B cell (primary cell): ENCODE results near the gene IFI44L. TPM values are rescaled to one million over a fixed set of nuclear protein-coding genes. Genes with fewer than 3 reads are reported as not detected.

Experiments
- ATAC-seq: fragments of 200-7000 bp; cut with Tn5 transposase; one replicate; pipeline ENCODE4 v1.10.0; 2021; ENCODE audit warnings: low read depth, mild to moderate bottlenecking, moderate number of reproducible peaks, moderate library complexity
- CTCF ChIA-PET: fragments of 350-600 bp; sonication (Branson Sonifier 250); formaldehyde crosslinking; loops from one replicate; lab custom pipeline; 2021; ENCODE audit warnings: antibody characterized with exemption, inconsistent platforms; lab: Charles Lee
- POLR2A ChIA-PET: fragments of 350-600 bp; sonication (Branson Sonifier 250); formaldehyde crosslinking; loops from one replicate; lab custom pipeline; 2021; ENCODE audit warnings: antibody characterized with exemption; lab: Charles Lee
- DNase-seq: peaks from one replicate; pipeline ENCODE4 v3.0.0; 2013
- H2AFZ ChIP-seq: 2 replicates; pipeline ENCODE4 v1.6.1; 2012; ENCODE audit warnings: mild to moderate bottlenecking, low read depth, low read length; ENCODE audit not compliant: insufficient read depth, poor library complexity, severe bottlenecking
- H3K27ac ChIP-seq, 2 donors: 1 replicate in 1 of 2; 2 replicates in 1 of 2; pipeline ENCODE4 v1.5.1; 2012 to 2013; ENCODE audit warnings: low read length in 2 of 2, mild to moderate bottlenecking in 2 of 2, moderate library complexity in 1 of 2
- H3K27me3 ChIP-seq, 4 experiments: fragments of 200-600 bp in 1 of 4; sonication (generic) in 1 of 4; replicated peaks in 1 of 4; 1 replicate in 2 of 4; 2 replicates in 2 of 4; pipeline versions ENCODE4 v1.6.1 to v1.7.0; 2013 to 2016; ENCODE audit warnings: low read length in 3 of 4, mild to moderate bottlenecking in 2 of 4, mixed read lengths in 1 of 4, moderate library complexity in 1 of 4; ENCODE audit not compliant: insufficient read depth in 4 of 4, control insufficient read depth in 3 of 4; ENCODE audit errors: control extremely low read depth in 1 of 4
- H3K36me3 ChIP-seq, 2 experiments: replicated peaks in 1 of 2; 1 replicate in 1 of 2; 2 replicates in 1 of 2; pipeline versions ENCODE4 v1.6.1 to v1.7.1; 2013; ENCODE audit warnings: low read length in 1 of 2; ENCODE audit not compliant: insufficient read depth in 2 of 2, control insufficient read depth in 1 of 2; ENCODE audit errors: control extremely low read depth in 1 of 2, extremely low read depth in 1 of 2
- H3K4me1 ChIP-seq, 2 donors: fragments of 200-600 bp in 1 of 2; sonication (generic) in 1 of 2; 1 replicate in 1 of 2; 2 replicates in 1 of 2; pipeline versions ENCODE4 v1.5.1 to v1.6.1; 2013 to 2017; ENCODE audit warnings: low read length in 2 of 2; ENCODE audit not compliant: control insufficient read depth in 2 of 2, insufficient read depth in 2 of 2
- H3K4me2 ChIP-seq: replicated peaks from 2 replicates; pipeline ENCODE3; 2012; ENCODE audit warnings: mild to moderate bottlenecking, low read depth, low read length; ENCODE audit not compliant: poor library complexity, severe bottlenecking
- H3K4me3 ChIP-seq, 5 experiments: fragments of 200-600 bp in 1 of 5; sonication (generic) in 1 of 5; 1 replicate in 3 of 5; 2 replicates in 2 of 5; pipeline versions ENCODE4 v1.5.1 to v1.7.0; 2011 to 2016; ENCODE audit warnings: low read length in 4 of 5, mild to moderate bottlenecking in 4 of 5, low read depth in 2 of 5, control low read depth in 1 of 5, moderate library complexity in 1 of 5; ENCODE audit not compliant: insufficient read depth in 1 of 5; ENCODE audit errors: control extremely low read depth in 1 of 5, extremely low read depth in 1 of 5
- H3K79me2 ChIP-seq: fragments of 200-600 bp; sonication (generic); one replicate; pipeline ENCODE4 v1.6.0; 2016; ENCODE audit warnings: low read length; ENCODE audit not compliant: control insufficient read depth, insufficient read depth
- H3K9ac ChIP-seq: fragments of 200-600 bp; sonication (generic); 2 replicates; pipeline ENCODE4 v1.6.1; 2017; ENCODE audit warnings: mild to moderate bottlenecking, low read length, moderate library complexity
- H3K9me3 ChIP-seq, 3 donors: one replicate each; pipeline versions ENCODE4 v1.6.1 to v1.7.1; 2013; ENCODE audit warnings: low read length in 2 of 3; ENCODE audit not compliant: control insufficient read depth in 2 of 3, insufficient read depth in 1 of 3; ENCODE audit errors: control extremely low read depth in 1 of 3
- H4K20me1 ChIP-seq: 2 replicates; pipeline ENCODE4 v1.6.0; 2012; ENCODE audit warnings: mild to moderate bottlenecking, low read length; ENCODE audit not compliant: insufficient read depth, control insufficient read depth, poor library complexity, severe bottlenecking
- H3K27ac Mint-ChIP-seq: one replicate; pipeline ENCODE4 v1.8.0; 2021; ENCODE audit warnings: mixed read lengths
- H3K27me3 Mint-ChIP-seq: one replicate; pipeline ENCODE4 v1.8.0; 2021; ENCODE audit warnings: mixed read lengths
- H3K4me1 Mint-ChIP-seq: one replicate; pipeline ENCODE4 v1.8.0; 2021; ENCODE audit warnings: mixed read lengths
- H3K4me3 Mint-ChIP-seq: one replicate; pipeline ENCODE4 v1.8.0; 2021; ENCODE audit warnings: mixed read lengths
- H3K9me3 Mint-ChIP-seq: one replicate; pipeline ENCODE4 v1.8.0; 2022; ENCODE audit warnings: mixed read lengths; ENCODE audit not compliant: insufficient read depth
- EZH2 ChIP-seq: IDR thresholded peaks from 2 replicates; pipeline ENCODE4 v1.6.1; 2012; ENCODE audit warnings: borderline replicate concordance, low read depth, mild to moderate bottlenecking, moderate library complexity, low read length; ENCODE audit not compliant: insufficient read depth, poor library complexity, severe bottlenecking
- WGBS: methylation state at CpG from one replicate; pipeline ENCODE4 v1.1.5; 2013; ENCODE audit warnings: missing lambda C conversion rate; ENCODE audit not compliant: insufficient coverage; 5-methylcytosine and 5-hydroxymethylcytosine counted together
- intact Hi-C: fragments of 100-400 bp; cut with micrococcal nuclease; formaldehyde crosslinking; loops from one replicate; pipeline ENCODE4 v1.10.0; 2022
- polyA plus RNA-seq: library from polyadenylated mRNA; depleted of rRNA; stranded (reverse); fragments of >200 nt; gene quantifications from 2 replicates; pipeline ENCODE4 v1.2.3, GENCODE V29; 2012
- total RNA-seq, 2 donors: library from RNA; stranded (reverse); fragments of 120-200 nt in 1 of 2; gene quantifications; 1 replicate in 1 of 2; 2 replicates in 1 of 2; pipeline versions ENCODE4 v1.2.3 to v1.2.4, GENCODE V29; 2013 to 2022
- TF ChIP-seq, protein P1 (sequence below): fragments of 200-600 bp; IDR thresholded peaks from one replicate; pipeline ENCODE4 v1.8.0; 2022; ENCODE audit warnings: antibody characterized with exemption, mild to moderate bottlenecking

The IFI44L gene
- total and polyA plus RNA-seq, 2 donors (not counting 1 experiment from before 2014, with no cell fraction given), result 3.7 to 4.8 TPM

DNA sequence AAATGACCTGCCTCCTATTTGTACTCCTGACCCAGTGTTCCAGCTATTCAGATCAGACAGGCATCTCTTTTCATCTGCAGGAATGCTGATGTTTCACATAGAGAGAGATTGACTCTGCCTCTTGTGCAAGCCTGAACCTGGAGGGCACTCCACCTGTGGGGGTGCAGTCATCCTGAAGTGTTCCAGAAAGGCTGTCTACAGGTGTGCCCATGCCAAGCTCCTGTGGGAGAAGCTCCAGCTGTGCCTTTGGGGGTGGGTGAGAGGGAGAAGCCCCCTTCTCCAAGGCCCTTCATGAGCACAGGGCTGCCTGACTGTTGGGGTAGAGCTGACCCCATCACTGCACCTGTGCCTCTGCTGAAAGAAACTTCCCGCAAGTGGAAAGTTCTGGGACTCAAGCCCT lies 52.2 kb downstream of the IFI44L start:
- TF ChIP-seq, protein P1, sequence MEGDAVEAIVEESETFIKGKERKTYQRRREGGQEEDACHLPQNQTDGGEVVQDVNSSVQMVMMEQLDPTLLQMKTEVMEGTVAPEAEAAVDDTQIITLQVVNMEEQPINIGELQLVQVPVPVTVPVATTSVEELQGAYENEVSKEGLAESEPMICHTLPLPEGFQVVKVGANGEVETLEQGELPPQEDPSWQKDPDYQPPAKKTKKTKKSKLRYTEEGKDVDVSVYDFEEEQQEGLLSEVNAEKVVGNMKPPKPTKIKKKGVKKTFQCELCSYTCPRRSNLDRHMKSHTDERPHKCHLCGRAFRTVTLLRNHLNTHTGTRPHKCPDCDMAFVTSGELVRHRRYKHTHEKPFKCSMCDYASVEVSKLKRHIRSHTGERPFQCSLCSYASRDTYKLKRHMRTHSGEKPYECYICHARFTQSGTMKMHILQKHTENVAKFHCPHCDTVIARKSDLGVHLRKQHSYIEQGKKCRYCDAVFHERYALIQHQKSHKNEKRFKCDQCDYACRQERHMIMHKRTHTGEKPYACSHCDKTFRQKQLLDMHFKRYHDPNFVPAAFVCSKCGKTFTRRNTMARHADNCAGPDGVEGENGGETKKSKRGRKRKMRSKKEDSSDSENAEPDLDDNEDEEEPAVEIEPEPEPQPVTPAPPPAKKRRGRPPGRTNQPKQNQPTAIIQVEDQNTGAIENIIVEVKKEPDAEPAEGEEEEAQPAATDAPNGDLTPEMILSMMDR, result no peak
- TF ChIP-seq EZH2, result no peak
- Histone ChIP-seq H3K36me3 (no peaks in the 10 kb centered on the region), H3K9ac (no peak overlapping the region), H3K79me2 (no peaks in the 10 kb centered on the region), H3K27me3 (no peaks in the 10 kb centered on the region), H3K4me3 (no peak overlapping the region), H3K27ac (no peak overlapping the region), H4K20me1 (no peaks in the 10 kb centered on the region), H3K9me3 (no peaks in the 10 kb centered on the region), H3K4me2 (no peak overlapping the region), H2AFZ (no peak overlapping the region), H3K4me1 (no peaks in the 10 kb centered on the region)
- H3K9me3 Mint-ChIP-seq, result no peaks in the 10 kb centered on the region
- H3K4me3 Mint-ChIP-seq, result no peak overlapping the region
- H3K4me1 Mint-ChIP-seq, result no peaks in the 10 kb centered on the region
- intact Hi-C loops, result no loop called here
- no peaks in the 10 kb centered on the region for H3K27me3 Mint-ChIP-seq
- ATAC-seq, result no peak
- no peak for DNase-seq
- 100% methylated on average over 1 of the region's 1 CpG for WGBS
- ChIA-PET POLR2A (no interaction called here), CTCF (interaction anchor here (0.9 to 5.7 kb wide), 5 partner anchors 46 to 537 kb away, joined by 4 to 46 read pairs (median 6); partner anchors contain the start of gene IFI44L)
- no peak overlapping the region for H3K27ac Mint-ChIP-seq

DNA sequence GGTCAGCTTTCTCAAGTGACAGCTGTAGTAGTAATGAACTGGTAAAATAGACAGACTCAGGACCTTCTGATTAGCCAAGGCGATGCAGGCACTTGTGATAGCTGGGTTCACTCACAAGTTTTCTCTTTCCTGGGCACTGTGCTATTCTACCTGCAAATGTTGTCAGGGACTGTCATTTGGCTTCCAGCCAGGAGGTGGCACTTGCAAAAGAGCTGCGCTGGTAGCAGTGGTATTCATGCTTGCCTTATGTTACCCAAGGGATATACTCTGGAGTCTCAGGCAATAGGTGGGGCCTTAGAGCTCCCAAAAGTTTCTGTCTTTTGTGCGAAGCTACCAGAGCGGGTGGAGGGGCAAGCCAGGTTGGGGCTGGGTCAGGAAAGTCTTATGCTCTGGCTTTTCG lies 52.9 kb downstream of the IFI44L start:
- DNase-seq (no peak), ATAC-seq (no peak)
- Histone ChIP-seq H3K27me3 (no peaks in the 10 kb centered on the region), H3K36me3 (no peaks in the 10 kb centered on the region), H3K9ac (no peak overlapping the region), H4K20me1 (no peaks in the 10 kb centered on the region), H2AFZ (no peak overlapping the region), H3K79me2 (no peaks in the 10 kb centered on the region), H3K9me3 (no peaks in the 10 kb centered on the region), H3K4me3 (no peak overlapping the region), H3K4me1 (no peaks in the 10 kb centered on the region), H3K4me2 (no peak overlapping the region), H3K27ac (no peak overlapping the region)
- intact Hi-C loops, result no loop called here
- TF ChIP-seq, protein P1, result no peak
- no peak for TF ChIP-seq EZH2
- Mint-ChIP-seq H3K4me1 (no peaks in the 10 kb centered on the region), H3K27me3 (no peaks in the 10 kb centered on the region), H3K27ac (no peak overlapping the region), H3K4me3 (no peak overlapping the region), H3K9me3 (no peaks in the 10 kb centered on the region)
- 92% methylated on average over 5 of the region's 5 CpGs for WGBS
- CTCF ChIA-PET, result interaction anchor here (0.9 to 5.7 kb wide), 5 partner anchors 46 to 538 kb away, joined by 4 to 46 read pairs (median 6); partner anchors contain the start of gene IFI44L
- POLR2A ChIA-PET, result no interaction called here
